Measurements from ENCODE around the gene TMPRSS15. TPM values are rescaled to one million over a fixed set of nuclear protein-coding genes. Genes with fewer than 3 reads are reported as not detected.

TMPRSS15 gene
- total RNA-seq, 1 experiment from 2014 or later: not detected

- CTCF ChIA-PET: no interaction called here
- peaks cover 2% of the 10 kb centered on the region for H3K4me1 ChIP-seq (ENCODE audit: insufficient read depth, low read length, poor library complexity, severe bottlenecking)
- H3K4me3 ChIP-seq (ENCODE audit: low read depth, low read length, poor library complexity, severe bottlenecking): no peak overlapping the region
- no peak overlapping the region for H3K27ac ChIP-seq (ENCODE audit: low read depth, low read length, poor library complexity, severe bottlenecking)
- intact Hi-C loops (cut with micrococcal nuclease; ENCODE audit: unreplicated experiment): no loop called here
- no peaks in the 10 kb centered on the region for H3K36me3 ChIP-seq (ENCODE audit: insufficient read depth, low read length, poor library complexity, severe bottlenecking)
- DNase-seq (ENCODE audit: low spot score): no peak
- POLR2A ChIA-PET (ENCODE audit: low non-redundant PET): no interaction called here
- H3K9me3 ChIP-seq (ENCODE audit: low read depth, low read length, poor library complexity, severe bottlenecking): no peaks in the 10 kb centered on the region
- H3K27me3 ChIP-seq (replicated peaks; ENCODE audit: insufficient read depth, low read depth, low read length, poor library complexity): no peaks in the 10 kb centered on the region
- TF ChIP-seq, protein P1, sequence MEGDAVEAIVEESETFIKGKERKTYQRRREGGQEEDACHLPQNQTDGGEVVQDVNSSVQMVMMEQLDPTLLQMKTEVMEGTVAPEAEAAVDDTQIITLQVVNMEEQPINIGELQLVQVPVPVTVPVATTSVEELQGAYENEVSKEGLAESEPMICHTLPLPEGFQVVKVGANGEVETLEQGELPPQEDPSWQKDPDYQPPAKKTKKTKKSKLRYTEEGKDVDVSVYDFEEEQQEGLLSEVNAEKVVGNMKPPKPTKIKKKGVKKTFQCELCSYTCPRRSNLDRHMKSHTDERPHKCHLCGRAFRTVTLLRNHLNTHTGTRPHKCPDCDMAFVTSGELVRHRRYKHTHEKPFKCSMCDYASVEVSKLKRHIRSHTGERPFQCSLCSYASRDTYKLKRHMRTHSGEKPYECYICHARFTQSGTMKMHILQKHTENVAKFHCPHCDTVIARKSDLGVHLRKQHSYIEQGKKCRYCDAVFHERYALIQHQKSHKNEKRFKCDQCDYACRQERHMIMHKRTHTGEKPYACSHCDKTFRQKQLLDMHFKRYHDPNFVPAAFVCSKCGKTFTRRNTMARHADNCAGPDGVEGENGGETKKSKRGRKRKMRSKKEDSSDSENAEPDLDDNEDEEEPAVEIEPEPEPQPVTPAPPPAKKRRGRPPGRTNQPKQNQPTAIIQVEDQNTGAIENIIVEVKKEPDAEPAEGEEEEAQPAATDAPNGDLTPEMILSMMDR (conservative IDR thresholded peaks at IDR 0.05; ENCODE audit: low read depth, low read length): no peak
- no TSS peak for BruUV-seq (replicated peaks)
Measured at GRCh38 chr21:18409579-18409978, 6.0 kb upstream of the TMPRSS15 start.

DNA sequence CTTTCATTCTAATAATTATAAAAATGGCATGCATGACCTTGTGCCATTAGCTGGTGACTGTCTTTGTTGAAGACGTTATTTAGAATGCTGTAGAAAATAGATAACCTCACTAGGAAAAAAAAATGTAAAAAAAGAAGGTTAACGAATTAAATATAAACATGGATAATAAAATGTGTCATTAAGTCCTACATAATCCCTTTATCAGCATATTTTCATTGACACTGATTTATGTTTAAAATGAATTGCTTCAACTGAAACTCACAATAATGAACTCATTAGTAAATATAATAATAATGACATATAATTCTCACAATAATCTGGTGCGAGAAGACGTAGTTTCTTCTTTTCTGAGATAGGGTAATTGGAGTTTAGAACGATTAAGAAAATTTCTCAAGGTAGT lies 4.7 kb downstream of the TMPRSS15 start:
- CTCF ChIA-PET: no interaction called here

GRCh38 chr21:18387994-18388393 lies 15.6 kb downstream of the TMPRSS15 start:
- ChIA-PET CTCF (interaction anchor here (1.0 kb wide), 1 partner anchor 15 kb away, joined by 3 read pairs; no protein-coding TSS in a partner anchor), POLR2A (ENCODE audit: low non-redundant PET) (no interaction called here)
- Histone ChIP-seq H3K27me3 (replicated peaks; ENCODE audit: insufficient read depth, low read depth, low read length, poor library complexity) (no peaks in the 10 kb centered on the region), H3K27ac (ENCODE audit: low read depth, low read length, poor library complexity, severe bottlenecking) (no peak overlapping the region), H3K9me3 (ENCODE audit: low read depth, low read length, poor library complexity, severe bottlenecking) (no peaks in the 10 kb centered on the region), H3K4me1 (ENCODE audit: insufficient read depth, low read length, poor library complexity, severe bottlenecking) (no peaks in the 10 kb centered on the region), H3K36me3 (ENCODE audit: insufficient read depth, low read length, poor library complexity, severe bottlenecking) (no peaks in the 10 kb centered on the region), H3K4me3 (ENCODE audit: low read depth, low read length, poor library complexity, severe bottlenecking) (no peak overlapping the region)
- intact Hi-C loops (cut with micrococcal nuclease; ENCODE audit: unreplicated experiment): loop anchor here (5.0 kb wide), 1 partner anchor 104 kb away; no protein-coding TSS in a partner anchor
- TF ChIP-seq EZH2 (IDR thresholded peaks at IDR 0.05; ENCODE audit: borderline replicate concordance, low read depth, low read length, poor library complexity, severe bottlenecking): no peak
- TF ChIP-seq, protein P1 (conservative IDR thresholded peaks at IDR 0.05; ENCODE audit: low read depth, low read length): peak; percentile 52
- peak; percentile 12 for DNase-seq (ENCODE audit: low spot score)
- no TSS peak for BruUV-seq (replicated peaks)

More for the DNA sequence above, 4.7 kb downstream of the TMPRSS15 start:
- BruUV-seq (replicated peaks): no TSS peak
- intact Hi-C loops (cut with micrococcal nuclease; ENCODE audit: unreplicated experiment): no loop called here
- H3K9me3 ChIP-seq (ENCODE audit: low read depth, low read length, poor library complexity, severe bottlenecking): peaks cover 13% of the 10 kb centered on the region
- H3K36me3 ChIP-seq (ENCODE audit: insufficient read depth, low read length, poor library complexity, severe bottlenecking): no peaks in the 10 kb centered on the region
- POLR2A ChIA-PET (ENCODE audit: low non-redundant PET): no interaction called here
- no peak overlapping the region for H3K4me3 ChIP-seq (ENCODE audit: low read depth, low read length, poor library complexity, severe bottlenecking)
- no peak for TF ChIP-seq EZH2 (IDR thresholded peaks at IDR 0.05; ENCODE audit: borderline replicate concordance, low read depth, low read length, poor library complexity, severe bottlenecking)
- TF ChIP-seq, protein P1 (conservative IDR thresholded peaks at IDR 0.05; ENCODE audit: low read depth, low read length): no peak
- H3K4me1 ChIP-seq (ENCODE audit: insufficient read depth, low read length, poor library complexity, severe bottlenecking): no peaks in the 10 kb centered on the region
- no peaks in the 10 kb centered on the region for H3K27me3 ChIP-seq (replicated peaks; ENCODE audit: insufficient read depth, low read depth, low read length, poor library complexity)
- no peak overlapping the region for H3K27ac ChIP-seq (ENCODE audit: low read depth, low read length, poor library complexity, severe bottlenecking)
- no peak for DNase-seq (ENCODE audit: low spot score)

Measured in A673 (cell line).